GM12878 (cell line): ENCODE results near the gene OR12D1. TPM values are rescaled to one million over a fixed set of nuclear protein-coding genes. Genes with fewer than 3 reads are reported as not detected.

Experiments used
- ATAC-seq: fragments of 200-7000 bp; cut with Tn5 transposase; 3 replicates; pipeline ENCODE4 v1.9.1; 2020; ENCODE audit warnings: mild to moderate bottlenecking, moderate library complexity
- BruUV-seq: library from RNA; stranded (reverse); fragments of 400-500 nt; replicated peaks from 2 replicates; lab custom pipeline; 2021; lab: Mats Ljungman, UMichigan
- CTCF ChIA-PET: fragments of 300-600 bp; sonication (Branson Sonifier 250); formaldehyde crosslinking; extraction: SDS; loops from one replicate; lab custom pipeline; 2021; ENCODE audit warnings: inconsistent platforms; lab: Yijun Ruan, JAX
- POLR2A ChIA-PET: fragments of 350-600 bp; formaldehyde crosslinking; extraction: SDS; loops from one replicate; lab custom pipeline; 2021; ENCODE audit warnings: inconsistent platforms; lab: Charles Lee
- RAD21 ChIA-PET: fragments of 300-600 bp; sonication (Branson Sonifier 250); formaldehyde crosslinking; loops from one replicate; lab custom pipeline; 2023; ENCODE audit warnings: antibody characterized with exemption; ENCODE audit not compliant: unreplicated experiment; lab: Charles Lee
- SMC1A ChIA-PET: fragments of 300-600 bp; sonication (Branson Sonifier 250); formaldehyde crosslinking; loops from one replicate; lab custom pipeline; 2023; ENCODE audit not compliant: unreplicated experiment, uncharacterized antibody; lab: Charles Lee
- DNase-seq: peaks from one replicate; pipeline ENCODE4 v3.0.0-alpha.2; 2011; ENCODE audit warnings: low read depth, low spot score
- FAIRE-seq: peaks from 3 replicates; lab custom pipeline; 2011; peaks lifted over from hg19 to GRCh38; lab: Jason Lieb, UNC
- H2AFZ ChIP-seq: 2 replicates; pipeline ENCODE4 v1.6.0; 2011; ENCODE audit warnings: low read depth, low read length, control low read depth; ENCODE audit not compliant: control insufficient read depth
- H3K27ac ChIP-seq: 2 replicates; pipeline ENCODE4 v1.5.1; 2011; ENCODE audit warnings: control low read depth; ENCODE audit not compliant: control insufficient read depth, insufficient read depth
- H3K27me3 ChIP-seq, 2 experiments: replicated peaks in 1 of 2; 2 replicates each; pipeline versions ENCODE4 v1.6.0 to v1.6.1; 2011; ENCODE audit warnings: low read length in 1 of 2; ENCODE audit not compliant: control insufficient read depth in 2 of 2, insufficient read depth in 2 of 2
- H3K36me3 ChIP-seq, 2 experiments: 2 replicates each; pipeline ENCODE4 v1.5.1; 2011; ENCODE audit warnings: low read length in 1 of 2; ENCODE audit not compliant: control insufficient read depth in 2 of 2, insufficient read depth in 2 of 2
- H3K4me1 ChIP-seq: 2 replicates; pipeline ENCODE4 v1.6.1; 2011; ENCODE audit warnings: mild to moderate bottlenecking, low read length, moderate library complexity, mixed read lengths; ENCODE audit not compliant: control insufficient read depth, insufficient read depth
- H3K4me2 ChIP-seq: 2 replicates; pipeline ENCODE4 v1.6.0; 2011; ENCODE audit warnings: control low read depth; ENCODE audit not compliant: control insufficient read depth, insufficient read depth
- H3K4me3 ChIP-seq: fragments of 200-600 bp; sonication (generic); 2 replicates; pipeline ENCODE4 v1.5.1; 2016
- H3K79me2 ChIP-seq: 2 replicates; pipeline ENCODE4 v1.6.0; 2011; ENCODE audit warnings: low read length; ENCODE audit not compliant: control insufficient read depth, insufficient read depth
- H3K9ac ChIP-seq: 2 replicates; pipeline ENCODE4 v1.8.0; 2011; ENCODE audit warnings: low read length, control low read depth, mixed read lengths; ENCODE audit not compliant: control insufficient read depth, insufficient read depth
- H3K9me3 ChIP-seq: replicated peaks from 3 replicates; pipeline ENCODE4 v1.5.1; 2011; ENCODE audit warnings: mild to moderate bottlenecking, low read length; ENCODE audit not compliant: control insufficient read depth, insufficient read depth
- H4K20me1 ChIP-seq: 2 replicates; pipeline ENCODE4 v1.6.0; 2011; ENCODE audit not compliant: control insufficient read depth, insufficient read depth
- CTCF ChIP-seq, 3 experiments: IDR thresholded peaks in 2 of 3; conservative IDR thresholded peaks in 1 of 3; 2 replicates each; pipeline ENCODE4 v1.5.1; 2011; ENCODE audit warnings: low read depth in 3 of 3, low read length in 3 of 3, mild to moderate bottlenecking in 3 of 3, control low read depth in 2 of 3, moderate library complexity in 2 of 3, inconsistent platforms in 1 of 3, mixed read lengths in 1 of 3; ENCODE audit not compliant: control insufficient read depth in 2 of 3, insufficient read depth in 1 of 3; ENCODE audit errors: extremely low read depth in 1 of 3
- NKRF ChIP-seq: fragments of 450-650 bp; conservative IDR thresholded peaks from 2 replicates; pipeline ENCODE4 v1.6.1; 2017; ENCODE audit warnings: mild to moderate bottlenecking, moderate library complexity
- RAD21 ChIP-seq: IDR thresholded peaks from 2 replicates; pipeline ENCODE4 v1.6.1; 2011; ENCODE audit warnings: mild to moderate bottlenecking, low read depth, low read length, moderate library complexity; ENCODE audit not compliant: insufficient read depth
- RCOR1 ChIP-seq: conservative IDR thresholded peaks from 2 replicates; pipeline ENCODE4 v1.6.1; 2012; ENCODE audit warnings: low read depth, low read length, improper control_type of control experiment
- SMAD1 ChIP-seq: fragments of 450-650 bp; IDR thresholded peaks from 2 replicates; pipeline ENCODE4 v1.6.1; 2018; ENCODE audit warnings: mild to moderate bottlenecking, low read depth; ENCODE audit not compliant: partially characterized antibody
- WGBS: methylation state at CpG from one replicate; pipeline ENCODE4 v1.1.6; 2016; ENCODE audit warnings: low lambda C conversion rate; ENCODE audit not compliant: insufficient replicate concordance, insufficient coverage; ENCODE audit errors: missing lambda C conversion rate; 5-methylcytosine and 5-hydroxymethylcytosine counted together
- in situ Hi-C: fragments of 300-500 bp; cut with MboI; formaldehyde crosslinking; loops from 9 replicates; pipeline ENCODE4 v1.14.3; 2018; ENCODE audit warnings: mixed read lengths
- intact Hi-C: fragments of 100-400 bp; cut with micrococcal nuclease; formaldehyde crosslinking; loops from one replicate; pipeline ENCODE4 v1.14.2; 2022; ENCODE audit not compliant: unreplicated experiment
- polyA plus RNA-seq, 11 experiments: library from polyadenylated mRNA; depleted of rRNA in 4 of 11; unstranded in 6 of 11; stranded (reverse) in 5 of 11; fragments of >200 nt; fragmentation: Nextera tagmentation in 4 of 11; fragmentation: Illumina TruSeq in 1 of 11; extraction: Ambion mirVana in 4 of 11; extraction: Trizol in 1 of 11; gene quantifications; 1 replicate in 1 of 11; 2 replicates in 10 of 11; pipeline versions ENCODE4 v1.2.1 to v1.2.3, GENCODE V29; 2011 to 2016; ENCODE audit warnings: inconsistent platforms in 2 of 11, missing spikeins in 2 of 11, low read depth in 1 of 11
- total RNA-seq, 4 experiments: library from RNA; depleted of rRNA in 3 of 4; stranded (reverse); fragments of >200 nt in 3 of 4; fragmentation: Illumina TruSeq in 1 of 4; extraction: Trizol in 1 of 4; gene quantifications; 2 replicates each; pipeline versions ENCODE4 v1.2.1 to v1.2.3, GENCODE V29; 2013 to 2021
- TF ChIP-seq, protein P1 (sequence below): IDR thresholded peaks from 2 replicates; pipeline ENCODE4 v1.6.1; 2011; ENCODE audit warnings: borderline replicate concordance, low read depth, mild to moderate bottlenecking, moderate library complexity, mixed read lengths, low read length; ENCODE audit not compliant: insufficient read depth; ENCODE audit errors: extremely low read length

OR12D1 gene
- total and polyA plus RNA-seq, 10 of the 15 experiments (the other 5 are each of a cell fraction or from before 2014, with no cell fraction given) = not detected

GRCh38 chr6:29465279-29465678 is 50.6 kb downstream of the OR12D1 start (continued):
- TF ChIP-seq CTCF (IDR thresholded peaks at IDR 0.05 in 2 of 3, conservative IDR thresholded peaks at IDR 0.05 in 1 of 3; ENCODE audit: control insufficient read depth in 2 of 3, extremely low read depth in 1 of 3, insufficient read depth in 1 of 3, low read depth in 3 of 3, low read length in 3 of 3) = no peak
- no peak for TF ChIP-seq RAD21

GRCh38 chr6:29465801-29466200 is 51.1 kb downstream of the OR12D1 start:
- Histone ChIP-seq H3K4me2 (no peak overlapping the region), H3K9ac (no peak overlapping the region), H3K27ac (no peak overlapping the region), H3K36me3 (no peaks in the 10 kb centered on the region), H4K20me1 (no peaks in the 10 kb centered on the region), H3K4me1 (no peaks in the 10 kb centered on the region), H3K79me2 (no peaks in the 10 kb centered on the region), H2AFZ (no peak overlapping the region), H3K9me3 (no peaks in the 10 kb centered on the region), H3K4me3 (no peak overlapping the region)
- in situ Hi-C loops = no loop called here
- ATAC-seq (no peak), DNase-seq (no peak), FAIRE-seq (no peak)
- WGBS = 5% methylated on average over 2 of the region's 2 CpGs
- ChIA-PET CTCF (no interaction called here), POLR2A (no interaction called here), RAD21 (no interaction called here)
- TF ChIP-seq RCOR1 (no peak), SMAD1 (no peak), NKRF (no peak)
- TF ChIP-seq, protein P1, sequence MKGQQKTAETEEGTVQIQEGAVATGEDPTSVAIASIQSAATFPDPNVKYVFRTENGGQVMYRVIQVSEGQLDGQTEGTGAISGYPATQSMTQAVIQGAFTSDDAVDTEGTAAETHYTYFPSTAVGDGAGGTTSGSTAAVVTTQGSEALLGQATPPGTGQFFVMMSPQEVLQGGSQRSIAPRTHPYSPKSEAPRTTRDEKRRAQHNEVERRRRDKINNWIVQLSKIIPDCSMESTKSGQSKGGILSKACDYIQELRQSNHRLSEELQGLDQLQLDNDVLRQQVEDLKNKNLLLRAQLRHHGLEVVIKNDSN = no peak
- TF ChIP-seq, all 136 proteins: peak for 0
- no TSS peak for BruUV-seq
- SMC1A ChIA-PET = interaction anchor here (1.4 kb wide), 1 partner anchor 11 kb away, joined by 5 read pairs; no protein-coding TSS in a partner anchor
- no peaks in the 10 kb centered on the region for H3K27me3 ChIP-seq
- intact Hi-C loops = no loop called here
